ENCODE measurements around the gene AP1M2.

The AP1M2 gene

GRCh38 chr19:10586396-10586795, 716 bp downstream of the AP1M2 start:
- Histone ChIP-seq H3K27me3 (ENCODE audit: insufficient read depth, low read length) (no peaks in the 10 kb centered on the region; the same call in 1 of the 2 replicates), H3K79me2 (ENCODE audit: insufficient read depth, low read length) (no peaks in the 10 kb centered on the region), H3K4me2 (ENCODE audit: low read length) (no peak overlapping the region), H3K36me3 (ENCODE audit: insufficient read depth, low read length) (no peaks in the 10 kb centered on the region), H3F3A (ENCODE audit: insufficient read depth, low read length) (no peaks in the 10 kb centered on the region), H2AFZ (ENCODE audit: low read length) (no peak overlapping the region), H3K4me1 (ENCODE audit: insufficient read depth, low read length, severe bottlenecking) (peaks cover 3% of the 10 kb centered on the region), H3K9me2 (ENCODE audit: low read depth, low read length) (no peaks in the 10 kb centered on the region), H3K4me3 (ENCODE audit: low read depth, low read length, poor library complexity, severe bottlenecking) (no peak overlapping the region), H3K27ac (ENCODE audit: low read depth, low read length, poor library complexity, severe bottlenecking) (no peak overlapping the region), H3K9ac (ENCODE audit: low read length) (no peak overlapping the region), H4K20me1 (ENCODE audit: insufficient read depth, low read length) (no peaks in the 10 kb centered on the region), H3K9me3 (ENCODE audit: low read length) (no peaks in the 10 kb centered on the region)
- TF ChIP-seq CTCF (IDR thresholded peaks at IDR 0.05; ENCODE audit: low read length) (no peak), EZH2 (IDR thresholded peaks at IDR 0.05; ENCODE audit: borderline replicate concordance, low read length) (no peak)

GRCh38 chr19:10583036-10583776, 3.9 kb downstream of the AP1M2 start:
- no peak overlapping the region for H3K9ac ChIP-seq (ENCODE audit: low read length)
- H3K27me3 ChIP-seq (ENCODE audit: insufficient read depth, low read length): no peaks in the 10 kb centered on the region; the same call in 1 of the 2 replicates
- no peaks in the 10 kb centered on the region for H3K9me2 ChIP-seq (ENCODE audit: low read depth, low read length)
- H3K4me3 ChIP-seq (ENCODE audit: low read depth, low read length, poor library complexity, severe bottlenecking): no peak overlapping the region
- no peaks in the 10 kb centered on the region for H3K9me3 ChIP-seq (ENCODE audit: low read length)
- H4K20me1 ChIP-seq (ENCODE audit: insufficient read depth, low read length): no peaks in the 10 kb centered on the region
- H3K36me3 ChIP-seq (ENCODE audit: insufficient read depth, low read length): no peaks in the 10 kb centered on the region
- no peaks in the 10 kb centered on the region for H3K79me2 ChIP-seq (ENCODE audit: insufficient read depth, low read length)
- no peak overlapping the region for H3K4me2 ChIP-seq (ENCODE audit: low read length)
- no peaks in the 10 kb centered on the region for H3F3A ChIP-seq (ENCODE audit: insufficient read depth, low read length)
- H3K27ac ChIP-seq (ENCODE audit: low read depth, low read length, poor library complexity, severe bottlenecking): no peak overlapping the region
- peaks cover 6% of the 10 kb centered on the region for H3K4me1 ChIP-seq (ENCODE audit: insufficient read depth, low read length, severe bottlenecking)
- no peak overlapping the region for H2AFZ ChIP-seq (ENCODE audit: low read length)
- TF ChIP-seq CTCF (IDR thresholded peaks at IDR 0.05; ENCODE audit: low read length): no peak
- no peak for TF ChIP-seq EZH2 (IDR thresholded peaks at IDR 0.05; ENCODE audit: borderline replicate concordance, low read length)

GRCh38 chr19:10582091-10582490, 5.0 kb downstream of the AP1M2 start:
- no peaks in the 10 kb centered on the region for H4K20me1 ChIP-seq (ENCODE audit: insufficient read depth, low read length)
- no peak overlapping the region for H3K9ac ChIP-seq (ENCODE audit: low read length)
- H3K27ac ChIP-seq (ENCODE audit: low read depth, low read length, poor library complexity, severe bottlenecking): no peak overlapping the region
- H2AFZ ChIP-seq (ENCODE audit: low read length): no peak overlapping the region
- no peaks in the 10 kb centered on the region for H3K9me3 ChIP-seq (ENCODE audit: low read length)
- peaks cover under 1% of the 10 kb centered on the region; the same call in 1 of the 2 replicates for H3K27me3 ChIP-seq (ENCODE audit: insufficient read depth, low read length)
- H3F3A ChIP-seq (ENCODE audit: insufficient read depth, low read length): no peaks in the 10 kb centered on the region
- no peaks in the 10 kb centered on the region for H3K36me3 ChIP-seq (ENCODE audit: insufficient read depth, low read length)
- peaks cover 6% of the 10 kb centered on the region for H3K4me1 ChIP-seq (ENCODE audit: insufficient read depth, low read length, severe bottlenecking)
- no peak overlapping the region for H3K4me3 ChIP-seq (ENCODE audit: low read depth, low read length, poor library complexity, severe bottlenecking)
- no peak overlapping the region for H3K4me2 ChIP-seq (ENCODE audit: low read length)
- no peaks in the 10 kb centered on the region for H3K79me2 ChIP-seq (ENCODE audit: insufficient read depth, low read length)
- TF ChIP-seq EZH2 (IDR thresholded peaks at IDR 0.05; ENCODE audit: borderline replicate concordance, low read length) (no peak), CTCF (IDR thresholded peaks at IDR 0.05; ENCODE audit: low read length) (no peak)
- H3K9me2 ChIP-seq (ENCODE audit: low read depth, low read length): no peaks in the 10 kb centered on the region

All from OCI-LY1 (cell line).